Lower leg skin (tissue), 3 donors: ENCODE data around the gene CENPX.

ENCODE experiments used
- POLR2A ChIP-seq, 2 donors: fragments of 450-650 bp; IDR thresholded peaks; one replicate each; pipeline ENCODE4 v1.6.1; 2016 to 2017; ENCODE audit warnings: antibody characterized with exemption in 2 of 2, mild to moderate bottlenecking in 1 of 2, moderate library complexity in 1 of 2
- TF ChIP-seq, protein P1 (sequence below), 3 donors: fragments of 450-650 bp; IDR thresholded peaks; one replicate each; pipeline ENCODE4 v1.5.1; 2016; ENCODE audit warnings: antibody characterized with exemption in 3 of 3, mild to moderate bottlenecking in 3 of 3, moderate library complexity in 2 of 3

DNA sequence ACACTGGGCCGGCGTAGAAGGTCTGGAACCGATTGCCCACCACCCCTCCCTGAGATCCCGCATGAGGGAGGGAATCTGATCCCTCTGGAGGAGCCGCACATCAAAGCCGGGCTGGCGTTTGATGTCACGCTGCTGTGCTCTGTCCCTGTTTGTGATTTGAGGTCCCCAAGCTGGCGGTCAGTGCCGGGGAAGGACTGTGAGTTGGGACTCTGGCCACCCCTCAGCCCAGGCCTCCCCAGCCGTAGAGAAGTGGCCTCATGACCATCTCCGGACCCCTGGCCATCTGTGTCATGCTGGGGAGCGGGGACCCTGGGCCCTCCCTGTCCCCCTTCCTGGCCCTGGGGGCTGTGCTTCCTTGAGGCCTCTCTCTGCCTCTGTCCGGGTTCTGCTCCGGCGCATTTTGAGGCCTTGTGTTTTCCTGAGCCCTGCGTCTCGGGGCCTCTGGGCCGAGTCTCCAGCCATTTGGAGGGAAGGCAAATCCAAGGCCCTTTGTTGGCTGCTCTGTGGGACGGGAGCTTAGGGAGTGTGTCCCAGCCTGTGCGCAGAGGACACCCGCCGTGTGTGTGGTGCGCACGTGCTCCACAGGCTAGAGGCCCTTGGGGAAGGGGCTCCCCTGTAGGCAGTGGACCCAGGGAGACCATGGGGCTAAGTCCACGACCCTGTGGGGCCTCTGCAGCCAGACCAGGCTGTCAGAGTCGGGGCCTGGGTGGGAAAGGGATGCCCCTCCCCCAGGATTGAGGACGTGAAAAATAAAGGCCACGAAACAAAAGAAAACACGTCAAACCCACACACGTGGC, 30.2 kb downstream of the CENPX start:
- TF ChIP-seq, protein P1, sequence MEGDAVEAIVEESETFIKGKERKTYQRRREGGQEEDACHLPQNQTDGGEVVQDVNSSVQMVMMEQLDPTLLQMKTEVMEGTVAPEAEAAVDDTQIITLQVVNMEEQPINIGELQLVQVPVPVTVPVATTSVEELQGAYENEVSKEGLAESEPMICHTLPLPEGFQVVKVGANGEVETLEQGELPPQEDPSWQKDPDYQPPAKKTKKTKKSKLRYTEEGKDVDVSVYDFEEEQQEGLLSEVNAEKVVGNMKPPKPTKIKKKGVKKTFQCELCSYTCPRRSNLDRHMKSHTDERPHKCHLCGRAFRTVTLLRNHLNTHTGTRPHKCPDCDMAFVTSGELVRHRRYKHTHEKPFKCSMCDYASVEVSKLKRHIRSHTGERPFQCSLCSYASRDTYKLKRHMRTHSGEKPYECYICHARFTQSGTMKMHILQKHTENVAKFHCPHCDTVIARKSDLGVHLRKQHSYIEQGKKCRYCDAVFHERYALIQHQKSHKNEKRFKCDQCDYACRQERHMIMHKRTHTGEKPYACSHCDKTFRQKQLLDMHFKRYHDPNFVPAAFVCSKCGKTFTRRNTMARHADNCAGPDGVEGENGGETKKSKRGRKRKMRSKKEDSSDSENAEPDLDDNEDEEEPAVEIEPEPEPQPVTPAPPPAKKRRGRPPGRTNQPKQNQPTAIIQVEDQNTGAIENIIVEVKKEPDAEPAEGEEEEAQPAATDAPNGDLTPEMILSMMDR (IDR thresholded peaks at IDR 0.05) = no peak
- TF ChIP-seq POLR2A (IDR thresholded peaks at IDR 0.05) = no peak
